ENCODE results near the gene DPP6. TPM values are rescaled to one million over a fixed set of nuclear protein-coding genes. Genes with fewer than 3 reads are reported as not detected.

The DPP6 gene
- total RNA-seq, 1 donor from 2014 or later, result not detected

- Mint-ChIP-seq H3K27ac (ENCODE audit: unreplicated experiment) (no peak overlapping the region), H3K9me3 (ENCODE audit: unreplicated experiment) (peaks cover 9% of the 10 kb centered on the region), H3K36me3 (ENCODE audit: unreplicated experiment) (no peaks in the 10 kb centered on the region)
These were observed 451.9 kb downstream of the DPP6 start for GRCh38 chr7:154503962-154504550.

GRCh38 chr7:154504918-154505317, 452.7 kb downstream of the DPP6 start:
- no peak for DNase-seq
- H3K4me3 Mint-ChIP-seq (ENCODE audit: unreplicated experiment), result no peak overlapping the region
- H3K9me3 Mint-ChIP-seq (ENCODE audit: unreplicated experiment), result peaks cover 7% of the 10 kb centered on the region
- no peak for TF ChIP-seq CTCF (IDR thresholded peaks at IDR 0.05; ENCODE audit: partially characterized antibody, unreplicated experiment)
- no peak overlapping the region for H3K27ac Mint-ChIP-seq (ENCODE audit: unreplicated experiment)
- H3K4me1 Mint-ChIP-seq (ENCODE audit: low read depth, unreplicated experiment), result no peaks in the 10 kb centered on the region
- H3K36me3 Mint-ChIP-seq (ENCODE audit: unreplicated experiment), result no peaks in the 10 kb centered on the region
- peaks cover 2% of the 10 kb centered on the region for H3K27me3 Mint-ChIP-seq (ENCODE audit: unreplicated experiment)

More at GRCh38 chr7:154503962-154504550, 451.9 kb downstream of the DPP6 start:
- Mint-ChIP-seq H3K4me1 (ENCODE audit: low read depth, unreplicated experiment) (no peaks in the 10 kb centered on the region), H3K4me3 (ENCODE audit: unreplicated experiment) (no peak overlapping the region), H3K27me3 (ENCODE audit: unreplicated experiment) (peaks cover 2% of the 10 kb centered on the region)
- DNase-seq, result no peak
- peak; percentile 61 for TF ChIP-seq CTCF (IDR thresholded peaks at IDR 0.05; ENCODE audit: partially characterized antibody, unreplicated experiment)

- H3K36me3 Mint-ChIP-seq (ENCODE audit: unreplicated experiment), result no peaks in the 10 kb centered on the region
- TF ChIP-seq CTCF (IDR thresholded peaks at IDR 0.05; ENCODE audit: partially characterized antibody, unreplicated experiment), result no peak
- H3K27ac Mint-ChIP-seq (ENCODE audit: unreplicated experiment), result no peak overlapping the region
- peaks cover 7% of the 10 kb centered on the region for H3K9me3 Mint-ChIP-seq (ENCODE audit: unreplicated experiment)
- H3K4me1 Mint-ChIP-seq (ENCODE audit: low read depth, unreplicated experiment), result no peaks in the 10 kb centered on the region
- H3K4me3 Mint-ChIP-seq (ENCODE audit: unreplicated experiment), result no peak overlapping the region
- DNase-seq, result no peak
- H3K27me3 Mint-ChIP-seq (ENCODE audit: unreplicated experiment), result peaks cover 2% of the 10 kb centered on the region
These were observed 453.2 kb downstream of the DPP6 start for GRCh38 chr7:154505362-154505761.

- peaks cover 8% of the 10 kb centered on the region for H3K9me3 Mint-ChIP-seq (ENCODE audit: unreplicated experiment)
- no peak for TF ChIP-seq CTCF (IDR thresholded peaks at IDR 0.05; ENCODE audit: partially characterized antibody, unreplicated experiment)
- peaks cover 2% of the 10 kb centered on the region for H3K27me3 Mint-ChIP-seq (ENCODE audit: unreplicated experiment)
- H3K4me1 Mint-ChIP-seq (ENCODE audit: low read depth, unreplicated experiment), result no peaks in the 10 kb centered on the region
- DNase-seq, result no peak
- no peak overlapping the region for H3K27ac Mint-ChIP-seq (ENCODE audit: unreplicated experiment)
- H3K4me3 Mint-ChIP-seq (ENCODE audit: unreplicated experiment), result no peak overlapping the region
- no peaks in the 10 kb centered on the region for H3K36me3 Mint-ChIP-seq (ENCODE audit: unreplicated experiment)
These were observed 457.0 kb downstream of the DPP6 start for GRCh38 chr7:154509192-154509591.

- Mint-ChIP-seq H3K27me3 (ENCODE audit: unreplicated experiment) (peaks cover 2% of the 10 kb centered on the region), H3K4me1 (ENCODE audit: low read depth, unreplicated experiment) (no peaks in the 10 kb centered on the region), H3K36me3 (ENCODE audit: unreplicated experiment) (no peaks in the 10 kb centered on the region), H3K9me3 (ENCODE audit: unreplicated experiment) (peaks cover 16% of the 10 kb centered on the region), H3K4me3 (ENCODE audit: unreplicated experiment) (no peak overlapping the region), H3K27ac (ENCODE audit: unreplicated experiment) (no peak overlapping the region)
- no peak for TF ChIP-seq CTCF (IDR thresholded peaks at IDR 0.05; ENCODE audit: partially characterized antibody, unreplicated experiment)
- DNase-seq, result no peak
These were observed 460.1 kb downstream of the DPP6 start for GRCh38 chr7:154512121-154512833.

Data from glutamatergic neuron (in vitro differentiated cells).